SK-N-SH treated with all-trans-retinoic acid at 6 μM for 48 hours (cell line): ENCODE measurements around the gene RHBDD1.

ENCODE experiments used
- ATAC-seq: fragments of 200-7000 bp; cut with Tn5 transposase; 3 replicates; pipeline ENCODE4 v1.9.1; 2020; ENCODE audit warnings: mild to moderate bottlenecking, moderate library complexity
- ARNTL ChIP-seq: fragments of 450-650 bp; formaldehyde crosslinking; IDR thresholded peaks from 2 replicates; pipeline ENCODE4 v1.5.0; 2020; ENCODE audit warnings: low read depth, mild to moderate bottlenecking, moderate library complexity, borderline replicate concordance
- BACH2 ChIP-seq: fragments of 250-450 bp; sonication (Bioruptor Pico); IDR thresholded peaks from 2 replicates; pipeline ENCODE4 v1.9.0; 2021; ENCODE audit warnings: mild to moderate bottlenecking, borderline replicate concordance
- ESRRG ChIP-seq: fragments of 250-450 bp; sonication (Bioruptor Pico); IDR thresholded peaks from 2 replicates; pipeline ENCODE4 v1.6.1; 2021; ENCODE audit warnings: mild to moderate bottlenecking
- GLIS3 ChIP-seq: fragments of 250-450 bp; sonication (Bioruptor Pico); IDR thresholded peaks from 2 replicates; pipeline ENCODE4 v1.5.0; 2020; ENCODE audit warnings: mild to moderate bottlenecking, moderate library complexity
- ISL1 ChIP-seq: fragments of 250-450 bp; sonication (Bioruptor Pico); IDR thresholded peaks from 2 replicates; pipeline ENCODE4 v2.1.2; 2022; ENCODE audit warnings: mild to moderate bottlenecking, moderate library complexity
- PPARA ChIP-seq: fragments of 250-450 bp; sonication (Bioruptor Pico); IDR thresholded peaks from 2 replicates; pipeline ENCODE4 v1.5.0; 2020; ENCODE audit warnings: mild to moderate bottlenecking, borderline replicate concordance
- RARB ChIP-seq: fragments of 250-450 bp; sonication (Bioruptor Pico); IDR thresholded peaks from 2 replicates; pipeline ENCODE4 v1.8.0; 2021; ENCODE audit warnings: mild to moderate bottlenecking, moderate library complexity
- TCF4 ChIP-seq: fragments of 250-450 bp; sonication (Bioruptor Pico); IDR thresholded peaks from 2 replicates; pipeline ENCODE4 v1.8.0; 2021; ENCODE audit warnings: mild to moderate bottlenecking, moderate library complexity, borderline replicate concordance
- ZFP3 ChIP-seq: fragments of 250-450 bp; sonication (Bioruptor Pico); IDR thresholded peaks from 2 replicates; pipeline ENCODE4 v1.5.0; 2020; ENCODE audit warnings: mild to moderate bottlenecking, moderate library complexity
- ZFP30 ChIP-seq: fragments of 450-650 bp; formaldehyde crosslinking; IDR thresholded peaks from 2 replicates; pipeline ENCODE4 v1.5.0; 2022; ENCODE audit warnings: mild to moderate bottlenecking, moderate library complexity
- ZNF565 ChIP-seq: fragments of 450-650 bp; formaldehyde crosslinking; conservative IDR thresholded peaks from 2 replicates; pipeline ENCODE4 v1.5.0; 2020; ENCODE audit warnings: low read depth, mild to moderate bottlenecking, moderate library complexity
- ZNF70 ChIP-seq: fragments of 450-650 bp; formaldehyde crosslinking; IDR thresholded peaks from 2 replicates; pipeline ENCODE4 v1.5.0; 2020; ENCODE audit warnings: mild to moderate bottlenecking, moderate library complexity
- ZNF8 ChIP-seq: fragments of 450-650 bp; formaldehyde crosslinking; IDR thresholded peaks from 2 replicates; pipeline ENCODE4 v1.5.0; 2020; ENCODE audit warnings: mild to moderate bottlenecking, moderate library complexity
- TF ChIP-seq, protein P1 (sequence below): fragments of 250-450 bp; sonication (Bioruptor Pico); IDR thresholded peaks from 2 replicates; pipeline ENCODE4 v1.5.0; 2020; ENCODE audit warnings: mild to moderate bottlenecking, moderate library complexity
- TF ChIP-seq, protein P2 (sequence below): fragments of 250-450 bp; sonication (Bioruptor Pico); IDR thresholded peaks from 2 replicates; pipeline ENCODE4 v1.8.0; 2021; ENCODE audit warnings: low read depth, mild to moderate bottlenecking, moderate library complexity, borderline replicate concordance
- TF ChIP-seq, protein P3 (sequence below): fragments of 250-450 bp; sonication (Bioruptor Pico); IDR thresholded peaks from 2 replicates; pipeline ENCODE4 v1.5.1; 2021; ENCODE audit warnings: mild to moderate bottlenecking, moderate library complexity
- TF ChIP-seq, protein P4 (sequence below): fragments of 250-450 bp; sonication (Bioruptor Pico); IDR thresholded peaks from 2 replicates; pipeline ENCODE4 v1.5.1; 2020; ENCODE audit warnings: low read depth, mild to moderate bottlenecking, moderate library complexity

The RHBDD1 gene

DNA sequence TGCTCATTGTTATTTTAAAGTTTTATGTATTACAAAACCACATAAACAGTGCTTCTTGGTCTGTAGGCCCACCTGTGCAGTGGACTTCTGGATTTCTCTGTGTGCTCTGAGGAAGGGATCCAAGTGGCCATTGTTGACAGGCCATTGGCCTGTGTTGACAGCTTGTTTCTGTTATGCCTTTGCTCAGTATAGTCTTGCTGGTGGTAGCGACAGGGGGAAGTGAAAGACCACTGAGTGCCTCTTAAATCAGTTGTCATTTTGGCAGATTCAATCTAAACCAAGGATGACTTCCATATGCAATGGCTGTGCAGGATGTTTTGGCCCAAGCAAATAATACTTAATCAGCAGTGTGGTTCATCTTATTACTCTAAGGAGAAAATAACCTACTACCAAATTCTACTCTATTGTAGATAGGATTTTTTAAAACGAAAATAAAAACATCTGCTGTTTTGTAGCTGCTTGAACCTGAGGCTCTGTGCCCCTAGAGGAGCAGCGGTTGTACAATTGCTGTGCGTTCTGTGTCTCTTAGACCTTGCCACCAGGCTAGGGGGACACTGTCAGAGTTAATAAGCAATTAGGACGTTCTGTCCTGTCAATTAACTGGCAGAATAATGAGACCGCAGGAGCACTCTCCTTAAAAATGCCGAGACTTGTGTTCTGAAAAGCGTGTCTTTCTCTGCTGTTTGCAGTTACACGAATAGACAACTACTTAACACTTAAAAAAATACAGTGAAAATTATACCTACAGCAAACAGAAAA is 108.2 kb downstream of the RHBDD1 start:
- no peak for TF ChIP-seq RARB
- TF ChIP-seq BACH2 (CRISPR knock-in tag) = no peak
- no peak for TF ChIP-seq ZNF565 (CRISPR knock-in tag)
- no peak for TF ChIP-seq ESRRG
- TF ChIP-seq ZNF8 = no peak
- no peak for ATAC-seq

DNA sequence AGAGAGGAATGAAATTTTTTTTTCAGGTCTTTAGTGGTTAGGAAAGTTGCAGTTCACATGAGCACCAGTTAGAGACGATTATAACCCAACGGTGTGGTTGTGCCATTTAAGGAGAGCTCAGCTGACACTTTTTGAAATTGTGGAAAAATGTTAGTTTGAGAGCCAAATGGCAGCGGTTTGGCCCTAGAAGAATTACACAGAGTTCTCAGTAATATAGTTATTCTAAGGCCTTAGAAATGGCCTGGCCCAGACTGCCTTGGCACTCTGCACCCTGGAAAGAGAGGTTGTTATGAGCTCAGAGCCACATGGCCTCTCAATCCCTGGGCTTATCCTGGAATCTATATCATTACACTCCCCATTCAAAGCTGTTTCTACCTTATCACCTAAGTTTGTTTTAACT is 117.4 kb downstream of the RHBDD1 start:
- TF ChIP-seq BACH2 (CRISPR knock-in tag) = no peak
- TF ChIP-seq, protein P1, sequence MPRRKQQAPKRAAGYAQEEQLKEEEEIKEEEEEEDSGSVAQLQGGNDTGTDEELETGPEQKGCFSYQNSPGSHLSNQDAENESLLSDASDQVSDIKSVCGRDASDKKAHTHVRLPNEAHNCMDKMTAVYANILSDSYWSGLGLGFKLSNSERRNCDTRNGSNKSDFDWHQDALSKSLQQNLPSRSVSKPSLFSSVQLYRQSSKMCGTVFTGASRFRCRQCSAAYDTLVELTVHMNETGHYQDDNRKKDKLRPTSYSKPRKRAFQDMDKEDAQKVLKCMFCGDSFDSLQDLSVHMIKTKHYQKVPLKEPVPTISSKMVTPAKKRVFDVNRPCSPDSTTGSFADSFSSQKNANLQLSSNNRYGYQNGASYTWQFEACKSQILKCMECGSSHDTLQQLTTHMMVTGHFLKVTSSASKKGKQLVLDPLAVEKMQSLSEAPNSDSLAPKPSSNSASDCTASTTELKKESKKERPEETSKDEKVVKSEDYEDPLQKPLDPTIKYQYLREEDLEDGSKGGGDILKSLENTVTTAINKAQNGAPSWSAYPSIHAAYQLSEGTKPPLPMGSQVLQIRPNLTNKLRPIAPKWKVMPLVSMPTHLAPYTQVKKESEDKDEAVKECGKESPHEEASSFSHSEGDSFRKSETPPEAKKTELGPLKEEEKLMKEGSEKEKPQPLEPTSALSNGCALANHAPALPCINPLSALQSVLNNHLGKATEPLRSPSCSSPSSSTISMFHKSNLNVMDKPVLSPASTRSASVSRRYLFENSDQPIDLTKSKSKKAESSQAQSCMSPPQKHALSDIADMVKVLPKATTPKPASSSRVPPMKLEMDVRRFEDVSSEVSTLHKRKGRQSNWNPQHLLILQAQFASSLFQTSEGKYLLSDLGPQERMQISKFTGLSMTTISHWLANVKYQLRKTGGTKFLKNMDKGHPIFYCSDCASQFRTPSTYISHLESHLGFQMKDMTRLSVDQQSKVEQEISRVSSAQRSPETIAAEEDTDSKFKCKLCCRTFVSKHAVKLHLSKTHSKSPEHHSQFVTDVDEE (CRISPR knock-in tag) = no peak
- no peak for TF ChIP-seq ZNF8
- no peak for TF ChIP-seq ZNF565 (CRISPR knock-in tag)
- TF ChIP-seq ARNTL = no peak
- TF ChIP-seq ZFP3 (CRISPR knock-in tag) = no peak
- TF ChIP-seq ESRRG = no peak
- TF ChIP-seq GLIS3 (CRISPR knock-in tag) = no peak
- TF ChIP-seq TCF4 (CRISPR knock-in tag) = no peak
- TF ChIP-seq RARB = no peak
- TF ChIP-seq, protein P2, sequence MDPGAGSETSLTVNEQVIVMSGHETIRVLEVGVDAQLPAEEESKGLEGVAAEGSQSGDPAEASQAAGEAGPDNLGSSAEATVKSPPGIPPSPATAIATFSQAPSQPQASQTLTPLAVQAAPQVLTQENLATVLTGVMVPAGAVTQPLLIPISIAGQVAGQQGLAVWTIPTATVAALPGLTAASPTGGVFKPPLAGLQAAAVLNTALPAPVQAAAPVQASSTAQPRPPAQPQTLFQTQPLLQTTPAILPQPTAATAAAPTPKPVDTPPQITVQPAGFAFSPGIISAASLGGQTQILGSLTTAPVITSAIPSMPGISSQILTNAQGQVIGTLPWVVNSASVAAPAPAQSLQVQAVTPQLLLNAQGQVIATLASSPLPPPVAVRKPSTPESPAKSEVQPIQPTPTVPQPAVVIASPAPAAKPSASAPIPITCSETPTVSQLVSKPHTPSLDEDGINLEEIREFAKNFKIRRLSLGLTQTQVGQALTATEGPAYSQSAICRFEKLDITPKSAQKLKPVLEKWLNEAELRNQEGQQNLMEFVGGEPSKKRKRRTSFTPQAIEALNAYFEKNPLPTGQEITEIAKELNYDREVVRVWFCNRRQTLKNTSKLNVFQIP (CRISPR knock-in tag) = no peak
- no peak for TF ChIP-seq ZNF70
- no peak for ATAC-seq

DNA sequence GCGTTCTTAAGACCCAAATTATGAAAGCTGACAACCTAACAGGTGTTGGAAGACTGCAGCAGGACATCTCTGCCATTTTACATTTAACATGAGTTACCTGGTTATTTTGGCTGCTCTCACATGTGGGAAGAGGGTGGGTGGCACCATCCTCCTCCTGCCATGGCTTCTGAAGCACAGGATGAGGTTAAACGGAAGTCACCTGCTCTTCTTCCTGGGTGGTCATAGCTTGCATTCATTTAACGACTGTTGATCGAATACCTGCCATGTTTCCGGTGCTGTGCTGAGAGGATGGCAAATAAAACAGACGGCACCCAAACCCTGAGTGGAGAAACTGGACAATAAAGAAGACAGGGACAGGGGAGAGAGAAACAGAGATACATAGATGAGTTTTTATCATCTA is 118.0 kb downstream of the RHBDD1 start:
- TF ChIP-seq ESRRG (no peak), ZNF8 (no peak), PPARA (CRISPR knock-in tag) (no peak), GLIS3 (CRISPR knock-in tag) (no peak), ZFP30 (CRISPR knock-in tag) (no peak)
- TF ChIP-seq, protein P3, sequence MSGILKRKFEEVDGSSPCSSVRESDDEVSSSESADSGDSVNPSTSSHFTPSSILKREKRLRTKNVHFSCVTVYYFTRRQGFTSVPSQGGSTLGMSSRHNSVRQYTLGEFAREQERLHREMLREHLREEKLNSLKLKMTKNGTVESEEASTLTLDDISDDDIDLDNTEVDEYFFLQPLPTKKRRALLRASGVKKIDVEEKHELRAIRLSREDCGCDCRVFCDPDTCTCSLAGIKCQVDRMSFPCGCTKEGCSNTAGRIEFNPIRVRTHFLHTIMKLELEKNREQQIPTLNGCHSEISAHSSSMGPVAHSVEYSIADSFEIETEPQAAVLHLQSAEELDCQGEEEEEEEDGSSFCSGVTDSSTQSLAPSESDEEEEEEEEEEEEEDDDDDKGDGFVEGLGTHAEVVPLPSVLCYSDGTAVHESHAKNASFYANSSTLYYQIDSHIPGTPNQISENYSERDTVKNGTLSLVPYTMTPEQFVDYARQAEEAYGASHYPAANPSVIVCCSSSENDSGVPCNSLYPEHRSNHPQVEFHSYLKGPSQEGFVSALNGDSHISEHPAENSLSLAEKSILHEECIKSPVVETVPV (CRISPR knock-in tag) = no peak
- ATAC-seq = no peak

DNA sequence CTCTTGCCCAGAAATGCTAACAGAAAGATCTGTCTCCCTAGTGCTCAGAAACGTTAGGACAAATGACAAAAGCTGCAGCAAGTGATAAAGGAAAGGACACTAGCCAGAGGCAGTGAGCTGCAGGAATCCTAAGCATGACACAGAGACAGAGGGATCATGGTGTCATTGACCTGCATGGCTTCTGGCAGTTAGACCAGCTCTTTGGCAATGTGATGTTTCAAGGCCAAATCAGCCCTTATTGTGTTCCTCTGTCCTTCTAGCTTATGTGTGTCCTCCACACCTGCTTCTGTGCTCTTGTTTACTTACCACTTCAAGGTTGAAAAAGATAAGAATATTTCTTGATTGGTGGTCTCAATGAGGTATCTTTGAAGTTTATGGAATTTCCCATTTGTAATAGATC is 120.8 kb downstream of the RHBDD1 start:
- TF ChIP-seq, protein P4, sequence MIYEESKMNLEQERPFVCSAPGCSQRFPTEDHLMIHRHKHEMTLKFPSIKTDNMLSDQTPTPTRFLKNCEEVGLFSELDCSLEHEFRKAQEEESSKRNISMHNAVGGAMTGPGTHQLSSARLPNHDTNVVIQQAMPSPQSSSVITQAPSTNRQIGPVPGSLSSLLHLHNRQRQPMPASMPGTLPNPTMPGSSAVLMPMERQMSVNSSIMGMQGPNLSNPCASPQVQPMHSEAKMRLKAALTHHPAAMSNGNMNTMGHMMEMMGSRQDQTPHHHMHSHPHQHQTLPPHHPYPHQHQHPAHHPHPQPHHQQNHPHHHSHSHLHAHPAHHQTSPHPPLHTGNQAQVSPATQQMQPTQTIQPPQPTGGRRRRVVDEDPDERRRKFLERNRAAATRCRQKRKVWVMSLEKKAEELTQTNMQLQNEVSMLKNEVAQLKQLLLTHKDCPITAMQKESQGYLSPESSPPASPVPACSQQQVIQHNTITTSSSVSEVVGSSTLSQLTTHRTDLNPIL = no peak
- TF ChIP-seq ZFP30 (CRISPR knock-in tag) = no peak
- TF ChIP-seq ARNTL = no peak
- no peak for TF ChIP-seq ZNF8
- no peak for TF ChIP-seq ISL1 (CRISPR knock-in tag)
- no peak for TF ChIP-seq ESRRG
- TF ChIP-seq, protein P2 (CRISPR knock-in tag) = no peak
- no peak for TF ChIP-seq BACH2 (CRISPR knock-in tag)
- no peak for ATAC-seq
